ENCODE data around the gene TRMT1.
A peak's percentile ranks its signal among the peaks of the same experiment; 100 is the strongest.

The TRMT1 gene

DNA sequence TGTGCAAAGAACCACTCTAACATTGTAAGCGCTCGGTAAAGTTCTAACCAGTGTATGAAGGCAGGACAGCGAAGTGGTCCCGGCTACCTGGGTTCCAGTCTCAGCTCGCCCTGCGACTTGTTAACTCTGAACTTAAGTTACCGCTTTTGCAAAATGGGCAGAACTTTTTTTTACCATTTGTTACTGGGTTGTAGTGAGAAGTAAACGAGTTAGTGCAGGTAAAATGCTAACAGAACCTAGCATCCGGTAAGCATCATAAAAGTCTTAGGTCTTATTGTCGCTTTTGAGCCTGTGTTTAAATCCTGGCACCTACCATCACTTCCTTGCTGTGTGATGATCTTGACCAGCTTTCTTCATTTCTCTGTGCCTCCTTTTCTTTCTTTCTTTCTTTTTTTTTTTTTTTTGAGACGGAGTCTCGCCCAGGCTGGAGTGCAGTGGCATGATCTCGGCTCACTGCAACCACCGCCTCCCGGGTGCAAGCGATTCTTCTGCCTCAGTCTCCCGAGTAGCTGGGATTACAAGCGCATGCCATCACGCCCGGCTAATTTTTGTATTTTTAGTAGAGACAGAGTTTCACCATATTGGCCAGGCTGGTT is 734 bp upstream of the TRMT1 start:
- in situ Hi-C loops (cut with HindIII; ENCODE audit: low sequenced_read_pairs) = no loop called here
- TF ChIP-seq, protein P1, sequence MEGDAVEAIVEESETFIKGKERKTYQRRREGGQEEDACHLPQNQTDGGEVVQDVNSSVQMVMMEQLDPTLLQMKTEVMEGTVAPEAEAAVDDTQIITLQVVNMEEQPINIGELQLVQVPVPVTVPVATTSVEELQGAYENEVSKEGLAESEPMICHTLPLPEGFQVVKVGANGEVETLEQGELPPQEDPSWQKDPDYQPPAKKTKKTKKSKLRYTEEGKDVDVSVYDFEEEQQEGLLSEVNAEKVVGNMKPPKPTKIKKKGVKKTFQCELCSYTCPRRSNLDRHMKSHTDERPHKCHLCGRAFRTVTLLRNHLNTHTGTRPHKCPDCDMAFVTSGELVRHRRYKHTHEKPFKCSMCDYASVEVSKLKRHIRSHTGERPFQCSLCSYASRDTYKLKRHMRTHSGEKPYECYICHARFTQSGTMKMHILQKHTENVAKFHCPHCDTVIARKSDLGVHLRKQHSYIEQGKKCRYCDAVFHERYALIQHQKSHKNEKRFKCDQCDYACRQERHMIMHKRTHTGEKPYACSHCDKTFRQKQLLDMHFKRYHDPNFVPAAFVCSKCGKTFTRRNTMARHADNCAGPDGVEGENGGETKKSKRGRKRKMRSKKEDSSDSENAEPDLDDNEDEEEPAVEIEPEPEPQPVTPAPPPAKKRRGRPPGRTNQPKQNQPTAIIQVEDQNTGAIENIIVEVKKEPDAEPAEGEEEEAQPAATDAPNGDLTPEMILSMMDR (IDR thresholded peaks at IDR 0.05; ENCODE audit: low read depth, low read length, missing control alignments) = no peak
- DNase-seq (ENCODE audit: low read depth) = no peak
- H3K4me3 ChIP-seq (ENCODE audit: low read depth, low read length) = peak overlapping the region; percentile 83

- DNase-seq (ENCODE audit: low read depth) = no peak
- in situ Hi-C loops (cut with HindIII; ENCODE audit: low sequenced_read_pairs) = no loop called here
- TF ChIP-seq, protein P1 (IDR thresholded peaks at IDR 0.05; ENCODE audit: low read depth, low read length, missing control alignments) = no peak
- H3K4me3 ChIP-seq (ENCODE audit: low read depth, low read length) = peak overlapping the region; percentile 83
These were observed 631 bp downstream of the TRMT1 start for GRCh38 chr19:13115936-13116281.

GRCh38 chr19:13112555-13112954 is 4.0 kb downstream of the TRMT1 start:
- TF ChIP-seq, protein P1 (IDR thresholded peaks at IDR 0.05; ENCODE audit: low read depth, low read length, missing control alignments) = no peak
- no peak for DNase-seq (ENCODE audit: low read depth)
- in situ Hi-C loops (cut with HindIII; ENCODE audit: low sequenced_read_pairs) = no loop called here
- H3K4me3 ChIP-seq (ENCODE audit: low read depth, low read length) = no peak overlapping the region

DNA sequence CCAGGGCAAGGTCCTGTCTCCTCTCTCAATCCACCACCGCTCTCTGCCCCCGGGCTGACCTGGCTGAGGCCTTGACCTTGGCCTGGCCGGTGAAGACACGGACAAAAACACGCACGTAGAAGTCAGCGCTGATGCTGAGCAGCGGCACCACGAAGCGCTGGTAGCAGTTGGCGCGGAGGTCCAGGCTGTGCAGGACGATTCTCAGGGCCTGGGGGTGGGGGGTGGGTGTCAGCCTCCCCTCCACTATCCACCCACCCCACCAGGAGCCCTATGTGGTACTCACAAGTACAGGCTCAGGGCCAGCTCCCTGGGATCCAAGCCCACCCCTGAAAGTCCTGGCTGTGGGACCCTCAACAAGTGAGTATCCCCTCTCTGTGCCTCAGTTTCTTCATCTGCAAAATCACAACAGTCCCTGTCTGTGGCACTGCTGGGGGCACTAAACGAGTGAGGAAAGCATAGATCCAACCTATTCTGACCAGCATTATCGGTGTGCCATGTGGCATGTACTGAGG is 6.4 kb downstream of the TRMT1 start:
- in situ Hi-C loops (cut with HindIII; ENCODE audit: low sequenced_read_pairs) = no loop called here
- TF ChIP-seq, protein P1 (IDR thresholded peaks at IDR 0.05; ENCODE audit: low read depth, low read length, missing control alignments) = no peak
- DNase-seq (ENCODE audit: low read depth) = no peak
- H3K4me3 ChIP-seq (ENCODE audit: low read depth, low read length) = no peak overlapping the region

DNA sequence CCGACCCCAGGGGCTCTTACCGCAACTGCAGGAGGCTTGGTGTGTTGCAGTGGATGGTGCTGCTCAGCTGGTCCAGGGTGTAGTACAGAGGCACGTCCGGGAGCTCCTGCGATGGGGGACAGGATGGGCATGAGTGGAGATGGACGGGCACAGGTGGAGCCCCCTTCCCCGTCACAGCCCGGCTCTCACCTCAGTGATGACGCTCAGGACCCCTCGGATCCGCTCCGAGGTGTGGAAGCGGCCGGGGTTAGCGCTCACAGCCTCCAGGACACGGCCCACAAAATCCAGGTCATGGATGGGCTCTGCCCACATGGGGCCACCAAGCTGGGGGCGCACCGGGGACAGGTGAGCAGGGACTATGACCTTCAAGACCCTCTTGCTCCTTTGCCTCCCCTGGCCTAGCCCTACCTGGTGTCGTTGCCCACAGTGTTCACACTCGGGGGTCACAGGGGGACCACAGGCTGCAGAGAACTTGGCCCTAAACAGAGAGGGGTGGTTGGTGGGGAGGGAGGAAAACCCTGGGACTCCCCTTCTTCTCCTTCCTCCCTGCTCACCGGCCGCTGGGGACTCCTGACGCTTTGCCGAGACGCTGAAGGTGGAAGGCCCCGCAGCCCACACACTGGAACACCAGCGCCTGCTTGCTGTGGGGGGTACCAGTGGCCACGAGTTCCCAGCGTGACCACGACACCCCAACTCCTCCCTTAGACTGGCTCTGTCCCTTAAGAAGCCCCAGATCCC is 7.0 kb downstream of the TRMT1 start:
- DNase-seq (ENCODE audit: low read depth) = no peak
- no peak overlapping the region for H3K4me3 ChIP-seq (ENCODE audit: low read depth, low read length)
- in situ Hi-C loops (cut with HindIII; ENCODE audit: low sequenced_read_pairs) = no loop called here
- TF ChIP-seq, protein P1 (IDR thresholded peaks at IDR 0.05; ENCODE audit: low read depth, low read length, missing control alignments) = no peak

GRCh38 chr19:13104848-13105711 is 11.5 kb downstream of the TRMT1 start:
- H3K4me3 ChIP-seq (ENCODE audit: low read depth, low read length) = no peak overlapping the region
- no peak for DNase-seq (ENCODE audit: low read depth)
- in situ Hi-C loops (cut with HindIII; ENCODE audit: low sequenced_read_pairs) = no loop called here
- TF ChIP-seq, protein P1 (IDR thresholded peaks at IDR 0.05; ENCODE audit: low read depth, low read length, missing control alignments) = no peak

Data from astrocyte of the cerebellum (primary cell).